ENCODE measurements around the gene KLK10.

GRCh38 chr19:51030631-51031030 is 11.1 kb upstream of the KLK10 start:
- TF ChIP-seq, protein P1, sequence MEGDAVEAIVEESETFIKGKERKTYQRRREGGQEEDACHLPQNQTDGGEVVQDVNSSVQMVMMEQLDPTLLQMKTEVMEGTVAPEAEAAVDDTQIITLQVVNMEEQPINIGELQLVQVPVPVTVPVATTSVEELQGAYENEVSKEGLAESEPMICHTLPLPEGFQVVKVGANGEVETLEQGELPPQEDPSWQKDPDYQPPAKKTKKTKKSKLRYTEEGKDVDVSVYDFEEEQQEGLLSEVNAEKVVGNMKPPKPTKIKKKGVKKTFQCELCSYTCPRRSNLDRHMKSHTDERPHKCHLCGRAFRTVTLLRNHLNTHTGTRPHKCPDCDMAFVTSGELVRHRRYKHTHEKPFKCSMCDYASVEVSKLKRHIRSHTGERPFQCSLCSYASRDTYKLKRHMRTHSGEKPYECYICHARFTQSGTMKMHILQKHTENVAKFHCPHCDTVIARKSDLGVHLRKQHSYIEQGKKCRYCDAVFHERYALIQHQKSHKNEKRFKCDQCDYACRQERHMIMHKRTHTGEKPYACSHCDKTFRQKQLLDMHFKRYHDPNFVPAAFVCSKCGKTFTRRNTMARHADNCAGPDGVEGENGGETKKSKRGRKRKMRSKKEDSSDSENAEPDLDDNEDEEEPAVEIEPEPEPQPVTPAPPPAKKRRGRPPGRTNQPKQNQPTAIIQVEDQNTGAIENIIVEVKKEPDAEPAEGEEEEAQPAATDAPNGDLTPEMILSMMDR (IDR thresholded peaks at IDR 0.05) = no peak
- no peak for TF ChIP-seq EP300 (IDR thresholded peaks at IDR 0.05; ENCODE audit: borderline replicate concordance in 1 of 2, low read depth in 1 of 2, low read length in 1 of 2)
